ENCODE results near the gene CCT5.
"Not testable (repeated sequence)": the region's sequence is repeated elsewhere in the genome, so short reads cannot be mapped to it uniquely, and the experiment has no call there.

CCT5 gene

GRCh38 chr5:10277773-10278630, 27.9 kb downstream of the CCT5 start:
- no peak for DNase-seq

GRCh38 chr5:10278658-10279279, 28.7 kb downstream of the CCT5 start:
- DNase-seq = no peak

- no peak for DNase-seq
Observed at GRCh38 chr5:10279328-10279727, 29.2 kb downstream of the CCT5 start.

- no peak for DNase-seq
Observed at GRCh38 chr5:10279925-10280720, 30.0 kb downstream of the CCT5 start.

- DNase-seq = peak; percentile 27
Observed at GRCh38 chr5:10283927-10284635, 34.0 kb downstream of the CCT5 start.

- DNase-seq = not testable (repeated sequence)
Observed at GRCh38 chr5:10285362-10285761, 35.3 kb downstream of the CCT5 start.

- DNase-seq = peak; percentile 22
Observed at GRCh38 chr5:10286162-10286861, 36.2 kb downstream of the CCT5 start.

- no peak for DNase-seq
Observed at GRCh38 chr5:10286862-10287227, 36.8 kb downstream of the CCT5 start.

GRCh38 chr5:10288592-10289219, 38.6 kb downstream of the CCT5 start:
- DNase-seq = peak; percentile 83

- no peak for DNase-seq
Observed at GRCh38 chr5:10289353-10289752, 39.3 kb downstream of the CCT5 start.

- no peak for DNase-seq
Observed at GRCh38 chr5:10289991-10290390, 39.9 kb downstream of the CCT5 start.

GRCh38 chr5:10290438-10290837, 40.4 kb downstream of the CCT5 start:
- DNase-seq = no peak

- no peak for DNase-seq
Observed at GRCh38 chr5:10291692-10292339, 41.7 kb downstream of the CCT5 start.

GRCh38 chr5:10293907-10294662, 44.0 kb downstream of the CCT5 start:
- DNase-seq = no peak

GRCh38 chr5:10295619-10296326, 45.7 kb downstream of the CCT5 start:
- no peak for DNase-seq

GRCh38 chr5:10297646-10298204, 47.6 kb downstream of the CCT5 start:
- DNase-seq = no peak

- no peak for DNase-seq
Observed at GRCh38 chr5:10300246-10300645, 50.2 kb downstream of the CCT5 start.

- DNase-seq = no peak
Observed at GRCh38 chr5:10301266-10301665, 51.2 kb downstream of the CCT5 start.

GRCh38 chr5:10301842-10302610, 51.9 kb downstream of the CCT5 start:
- peak; percentile 20 for DNase-seq

Data from DMS 273 treated with DMSO at 0.1 percent for 48 hours (cell line).